Suppressor macrophage treated with lipopolysaccharide for 4 hours (primary cell): ENCODE results near the gene KCNH1.

Source experiments
- DNase-seq: peaks from one replicate; pipeline ENCODE4 v3.0.0-alpha.2; 2020

Gene KCNH1

GRCh38 chr1:211133836-211134669 lies at the start of gene KCNH1:
Gene KCNH1 (minus strand): TSS chr1:211134148. CDS start chr1:211133945, 203 bp downstream.
- DNase-seq, result peak; percentile 80

- DNase-seq, result no peak
Observed at GRCh38 chr1:211182746-211183145, 48.8 kb upstream of the KCNH1 start.

- no peak for DNase-seq
Observed at GRCh38 chr1:211174375-211174774, 40.4 kb upstream of the KCNH1 start.

- no peak for DNase-seq
Observed at GRCh38 chr1:211172657-211173056, 38.7 kb upstream of the KCNH1 start.

- DNase-seq, result no peak
Observed at GRCh38 chr1:211169353-211169752, 35.4 kb upstream of the KCNH1 start.

- DNase-seq, result no peak
Observed at GRCh38 chr1:211158866-211159265, 24.9 kb upstream of the KCNH1 start.

- DNase-seq, result no peak
Observed at GRCh38 chr1:211155040-211155439, 21.1 kb upstream of the KCNH1 start.

- no peak for DNase-seq
Observed at GRCh38 chr1:211153932-211154331, 20.0 kb upstream of the KCNH1 start.

- DNase-seq, result no peak
Observed at GRCh38 chr1:211148366-211148765, 14.4 kb upstream of the KCNH1 start.

- no peak for DNase-seq
Observed at GRCh38 chr1:211145944-211146343, 12.0 kb upstream of the KCNH1 start.

GRCh38 chr1:211135342-211135950 lies 1.5 kb upstream of the KCNH1 start:
- peak; percentile 31 for DNase-seq

GRCh38 chr1:211133393-211133835 lies 534 bp downstream of the KCNH1 start:
- DNase-seq, result no peak

GRCh38 chr1:211132721-211133392 lies 1.1 kb downstream of the KCNH1 start:
- no peak for DNase-seq

GRCh38 chr1:211129776-211130175 lies 4.2 kb downstream of the KCNH1 start:
- DNase-seq, result no peak

GRCh38 chr1:211127166-211127565 lies 6.8 kb downstream of the KCNH1 start:
- no peak for DNase-seq

- no peak for DNase-seq
Observed at GRCh38 chr1:211126622-211127021, 7.3 kb downstream of the KCNH1 start.

GRCh38 chr1:211118407-211119102 lies 15.4 kb downstream of the KCNH1 start:
- no peak for DNase-seq

GRCh38 chr1:211114446-211114845 lies 19.5 kb downstream of the KCNH1 start:
- DNase-seq, result no peak

GRCh38 chr1:211113566-211113965 lies 20.4 kb downstream of the KCNH1 start:
- DNase-seq, result no peak

- no peak for DNase-seq
Observed at GRCh38 chr1:211111351-211111750, 22.6 kb downstream of the KCNH1 start.

GRCh38 chr1:211101481-211101880 lies 32.5 kb downstream of the KCNH1 start:
- no peak for DNase-seq

GRCh38 chr1:211099393-211099792 lies 34.6 kb downstream of the KCNH1 start:
- DNase-seq, result no peak

GRCh38 chr1:211095381-211095780 lies 38.6 kb downstream of the KCNH1 start:
- DNase-seq, result no peak
